ENCODE measurements around the gene PPARA.

PPARA gene

DNA sequence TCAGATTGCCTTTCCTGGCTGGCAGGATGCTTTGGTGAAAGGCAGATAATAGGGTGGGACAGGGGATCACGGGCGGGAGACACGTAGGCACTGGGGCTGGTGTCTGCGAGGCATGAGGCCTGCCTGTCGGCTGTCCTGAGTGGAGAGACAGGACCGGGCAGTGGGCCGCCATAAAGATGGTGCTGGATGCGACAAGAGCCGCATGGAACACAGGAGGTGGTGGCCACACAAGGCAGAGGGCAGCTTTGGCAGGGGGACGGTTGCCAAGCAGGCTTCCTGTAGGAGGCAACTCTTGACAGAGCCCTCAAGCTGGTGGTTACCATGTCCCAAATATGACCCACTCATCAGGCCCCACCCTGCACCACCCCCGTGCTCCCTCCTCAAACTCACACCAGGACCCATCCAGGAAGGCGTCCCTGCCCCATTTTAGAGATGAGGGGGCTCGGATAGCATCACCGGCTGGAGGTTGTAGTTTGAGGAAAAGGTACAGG lies 4.9 kb upstream of the PPARA start:
- DNase-seq (ENCODE audit: low spot score), result no peak

DNA sequence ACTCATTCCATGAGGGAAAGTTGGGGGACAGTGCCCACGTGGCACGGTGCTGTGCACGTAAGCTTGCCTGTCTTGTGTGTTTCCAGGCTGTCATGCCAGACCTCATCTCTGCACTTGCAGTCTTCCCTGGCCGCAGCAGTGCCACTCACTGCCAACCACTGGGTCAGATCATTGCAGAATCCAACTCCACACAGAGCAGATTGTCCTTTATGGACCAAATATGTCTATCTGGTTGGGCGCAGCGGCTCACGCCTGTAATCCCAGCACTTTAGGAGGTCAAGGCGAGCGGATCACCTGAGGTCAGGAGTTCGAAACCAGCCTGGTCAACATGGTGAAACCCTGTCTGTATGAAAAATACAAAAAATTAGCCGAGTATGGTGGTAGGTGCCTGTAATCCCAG lies 4.4 kb upstream of the PPARA start:
- DNase-seq (ENCODE audit: low spot score), result no peak

DNA sequence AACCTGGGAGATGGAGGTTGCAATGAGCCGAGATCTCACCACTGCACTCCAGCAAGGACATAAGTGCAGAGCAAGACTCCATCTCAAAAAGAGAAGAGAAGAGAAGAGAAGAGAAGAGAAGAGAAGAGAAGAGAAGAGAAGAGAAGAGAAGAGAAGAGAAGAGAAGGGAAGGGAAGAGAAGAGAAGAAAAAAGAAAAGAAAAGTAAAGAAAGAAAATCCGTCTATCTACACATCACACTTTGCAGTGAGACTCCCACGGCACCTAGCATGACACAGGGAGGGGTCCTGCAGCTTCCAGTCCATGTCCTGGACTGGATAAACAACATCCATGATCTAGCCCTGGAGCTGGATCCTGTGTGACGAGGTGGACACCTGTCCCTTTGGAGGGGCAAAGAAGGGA lies 4.0 kb upstream of the PPARA start:
- DNase-seq (ENCODE audit: low spot score), result no peak

GRCh38 chr22:46147061-46147460 lies 3.3 kb upstream of the PPARA start:
- no peak for DNase-seq (ENCODE audit: low spot score)

GRCh38 chr22:46147471-46148267 lies 2.7 kb upstream of the PPARA start:
- no peak for DNase-seq (ENCODE audit: low spot score)

- DNase-seq (ENCODE audit: low spot score), result no peak
Observed at GRCh38 chr22:46148336-46148735, 2.0 kb upstream of the PPARA start.

- DNase-seq (ENCODE audit: low spot score), result no peak
Observed at GRCh38 chr22:46148816-46149511, 1.4 kb upstream of the PPARA start.

GRCh38 chr22:46149512-46150033 lies 753 bp upstream of the PPARA start:
- no peak for DNase-seq (ENCODE audit: low spot score)

GRCh38 chr22:46150655-46151477 lies 540 bp downstream of the PPARA start:
- peak; percentile 70 for DNase-seq (ENCODE audit: low spot score)

- no peak for DNase-seq (ENCODE audit: low spot score)
Observed at GRCh38 chr22:46153930-46154329, 3.6 kb downstream of the PPARA start.

- no peak for DNase-seq (ENCODE audit: low spot score)
Observed at GRCh38 chr22:46156031-46156430, 5.7 kb downstream of the PPARA start.

DNA sequence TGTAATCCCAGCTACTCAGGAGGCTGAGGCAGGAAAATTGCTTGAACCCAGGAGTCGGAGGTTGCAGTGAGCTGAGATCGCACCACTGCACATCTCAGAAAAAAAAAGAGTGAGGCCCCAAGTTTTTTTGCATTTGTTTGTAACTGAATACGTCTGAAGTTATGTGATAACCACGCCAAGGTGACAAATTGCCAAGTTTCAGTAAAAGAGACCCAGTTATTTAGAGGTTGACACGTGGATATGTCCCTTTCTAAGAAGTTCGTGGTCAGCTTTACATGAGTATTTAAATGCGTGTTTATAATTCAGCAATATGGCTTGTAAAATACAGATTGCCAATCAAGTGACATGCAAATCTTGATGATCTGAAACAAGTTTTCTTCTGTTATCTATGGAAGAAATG lies 8.0 kb downstream of the PPARA start:
- no peak for DNase-seq (ENCODE audit: low spot score)

DNA sequence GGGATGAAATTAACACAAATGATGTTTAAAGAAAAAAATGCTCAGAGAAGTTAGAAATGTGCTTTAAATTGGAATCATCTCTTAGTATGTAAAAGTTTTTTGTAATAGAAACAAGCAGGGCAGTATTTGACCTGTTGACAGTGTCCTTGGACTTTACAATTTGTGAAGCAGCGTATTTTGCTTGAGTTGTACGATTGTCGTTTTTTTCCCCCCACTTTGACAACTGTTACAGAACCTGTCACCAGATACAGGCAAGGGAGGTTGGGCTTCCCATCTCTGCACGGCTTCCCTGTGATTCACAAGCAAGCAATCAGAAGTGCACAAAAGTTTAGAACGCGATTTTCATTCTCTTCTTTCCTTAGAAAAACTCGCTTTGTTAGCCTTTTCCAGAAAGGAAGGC lies 8.9 kb downstream of the PPARA start:
- DNase-seq (ENCODE audit: low spot score), result no peak

DNA sequence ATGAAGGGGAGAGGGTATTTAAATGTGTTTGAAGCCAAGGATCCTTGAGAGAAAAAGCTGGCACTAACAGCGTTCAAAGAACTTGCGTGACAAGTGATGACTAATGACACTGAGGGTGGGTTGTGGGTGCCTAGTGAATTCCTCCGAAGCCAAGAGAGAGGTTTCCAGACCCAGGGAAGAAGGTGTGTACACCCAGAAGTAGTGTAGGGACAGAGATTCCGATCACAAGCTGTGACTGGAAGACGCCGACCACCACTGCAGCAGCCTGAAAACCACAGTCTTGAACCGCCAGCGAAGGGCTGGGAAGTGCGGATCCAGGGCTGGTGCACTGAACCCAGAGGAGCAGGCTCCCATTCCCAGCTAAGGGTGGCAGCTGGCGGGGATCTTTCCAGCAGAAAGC lies 9.5 kb downstream of the PPARA start:
- no peak for DNase-seq (ENCODE audit: low spot score)

GRCh38 chr22:46162285-46162684 lies 12.0 kb downstream of the PPARA start:
- no peak for DNase-seq (ENCODE audit: low spot score)

- DNase-seq (ENCODE audit: low spot score), result no peak
Observed at GRCh38 chr22:46162771-46163556, 12.6 kb downstream of the PPARA start.

DNA sequence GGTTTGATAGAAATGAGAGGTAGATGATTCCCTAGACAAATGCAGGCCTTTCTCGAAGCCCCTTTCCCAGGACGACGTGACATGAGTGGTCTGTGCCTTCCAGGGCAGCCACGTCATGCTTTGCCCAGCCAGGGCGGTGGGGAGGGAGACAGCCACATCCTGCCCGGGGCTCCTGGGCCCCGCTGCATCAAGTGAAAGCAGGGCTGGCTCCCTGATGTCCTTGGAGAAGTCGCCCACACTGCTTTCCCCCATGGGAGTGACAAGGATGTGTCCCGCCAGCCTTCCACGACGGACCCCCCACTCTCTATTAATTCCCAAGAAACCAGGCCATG lies 13.2 kb downstream of the PPARA start:
- DNase-seq (ENCODE audit: low spot score), result no peak

GRCh38 chr22:46165977-46166376 lies 15.7 kb downstream of the PPARA start:
- no peak for DNase-seq (ENCODE audit: low spot score)

DNA sequence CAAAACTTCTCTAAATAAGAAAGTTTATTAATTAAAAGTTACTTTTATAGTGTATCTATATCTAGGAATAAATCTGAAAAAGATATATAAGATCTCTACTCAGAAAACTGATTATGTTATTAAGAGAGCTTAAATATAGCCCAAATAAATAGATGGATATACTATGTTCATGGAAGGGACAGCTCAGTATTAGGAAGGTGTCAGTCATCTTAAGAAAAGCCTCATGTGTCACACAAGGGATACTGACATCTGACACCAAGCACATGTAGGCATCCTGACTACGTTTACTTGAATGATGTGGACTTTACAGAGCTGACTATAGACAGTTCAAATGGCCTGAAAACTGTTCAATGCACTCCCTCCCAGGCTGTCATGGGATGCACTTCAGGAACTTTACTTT lies 19.3 kb downstream of the PPARA start:
- no peak for DNase-seq (ENCODE audit: low spot score)

GRCh38 chr22:46171940-46172339 lies 21.6 kb downstream of the PPARA start:
- DNase-seq (ENCODE audit: low spot score), result no peak

DNA sequence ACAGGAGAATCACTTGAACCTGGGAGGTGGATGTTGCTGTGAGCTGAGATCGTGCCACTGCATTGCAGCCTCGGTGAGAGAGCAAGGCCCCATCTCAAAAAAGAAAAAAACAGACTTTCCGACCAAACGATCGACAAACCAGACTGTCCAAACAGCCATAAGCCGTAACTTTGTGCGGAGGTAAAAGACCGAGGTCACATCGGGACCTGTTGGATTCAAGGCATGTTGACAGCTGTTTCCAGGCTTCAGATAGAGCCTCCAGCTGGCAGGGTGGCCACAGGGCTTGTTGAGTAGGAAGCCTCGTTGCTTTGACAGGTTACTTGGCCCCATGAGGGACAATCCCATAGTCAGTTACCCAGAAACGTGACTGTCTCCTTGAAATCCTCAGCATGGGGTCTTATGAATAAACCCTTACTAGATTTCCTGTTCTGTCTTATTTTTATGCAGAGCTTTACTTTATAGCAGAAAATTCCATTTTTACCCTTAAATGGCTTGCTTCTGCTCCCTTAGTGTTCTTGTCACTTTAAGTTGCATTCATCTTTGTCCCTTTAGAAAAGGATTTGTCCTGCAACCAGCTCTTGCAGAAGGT lies 22.3 kb downstream of the PPARA start:
- no peak for DNase-seq (ENCODE audit: low spot score)
